ENCODE data around the gene DGKI.

DNA sequence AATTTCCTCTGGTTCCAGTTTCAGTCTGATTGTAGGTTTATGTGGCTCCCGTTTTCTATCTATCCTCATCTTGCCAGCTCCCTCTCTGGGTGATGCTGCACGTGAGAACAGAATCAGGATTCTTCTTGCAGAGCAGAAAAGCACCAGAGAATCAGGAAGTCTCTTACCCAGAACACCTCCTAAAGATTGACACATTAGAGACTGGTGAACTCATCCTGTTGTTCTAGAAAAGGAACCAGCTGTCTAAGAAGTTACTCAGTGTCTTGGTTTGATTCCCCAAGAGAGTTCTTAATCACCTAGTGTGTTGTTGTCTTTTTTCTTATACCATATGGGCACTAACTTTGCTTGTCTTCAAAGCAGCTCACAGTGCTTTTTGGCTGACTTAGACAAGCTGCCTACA, 152.4 kb downstream of the DGKI start:
- TF ChIP-seq, protein P1, sequence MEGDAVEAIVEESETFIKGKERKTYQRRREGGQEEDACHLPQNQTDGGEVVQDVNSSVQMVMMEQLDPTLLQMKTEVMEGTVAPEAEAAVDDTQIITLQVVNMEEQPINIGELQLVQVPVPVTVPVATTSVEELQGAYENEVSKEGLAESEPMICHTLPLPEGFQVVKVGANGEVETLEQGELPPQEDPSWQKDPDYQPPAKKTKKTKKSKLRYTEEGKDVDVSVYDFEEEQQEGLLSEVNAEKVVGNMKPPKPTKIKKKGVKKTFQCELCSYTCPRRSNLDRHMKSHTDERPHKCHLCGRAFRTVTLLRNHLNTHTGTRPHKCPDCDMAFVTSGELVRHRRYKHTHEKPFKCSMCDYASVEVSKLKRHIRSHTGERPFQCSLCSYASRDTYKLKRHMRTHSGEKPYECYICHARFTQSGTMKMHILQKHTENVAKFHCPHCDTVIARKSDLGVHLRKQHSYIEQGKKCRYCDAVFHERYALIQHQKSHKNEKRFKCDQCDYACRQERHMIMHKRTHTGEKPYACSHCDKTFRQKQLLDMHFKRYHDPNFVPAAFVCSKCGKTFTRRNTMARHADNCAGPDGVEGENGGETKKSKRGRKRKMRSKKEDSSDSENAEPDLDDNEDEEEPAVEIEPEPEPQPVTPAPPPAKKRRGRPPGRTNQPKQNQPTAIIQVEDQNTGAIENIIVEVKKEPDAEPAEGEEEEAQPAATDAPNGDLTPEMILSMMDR (IDR thresholded peaks at IDR 0.05), result no peak
- no peak for TF ChIP-seq EZH2 (IDR thresholded peaks at IDR 0.05)

Data from neural progenitor cell (in vitro differentiated cells).